Adipocyte (in vitro differentiated cells): ENCODE data around the gene GJB4.

Source experiments
- DNase-seq: peaks from one replicate; pipeline ENCODE4 v3.0.0-alpha.2; 2015; ENCODE audit warnings: low read depth
- H3K27me3 ChIP-seq: replicated peaks from 2 replicates; pipeline ENCODE4 v1.7.0; 2013; ENCODE audit warnings: mild to moderate bottlenecking, low read length, moderate library complexity; ENCODE audit not compliant: control insufficient read depth, insufficient read depth
- H3K36me3 ChIP-seq: 2 replicates; pipeline ENCODE4 v1.7.0; 2013; ENCODE audit warnings: low read length, mild to moderate bottlenecking, moderate library complexity; ENCODE audit not compliant: control insufficient read depth, insufficient read depth, severe bottlenecking
- H3K4me1 ChIP-seq: 2 replicates; pipeline ENCODE4 v1.7.0; 2013; ENCODE audit warnings: mild to moderate bottlenecking, low read length, moderate library complexity; ENCODE audit not compliant: control insufficient read depth, insufficient read depth
- H3K4me3 ChIP-seq: 2 replicates; pipeline ENCODE4 v1.7.0; 2013; ENCODE audit warnings: mild to moderate bottlenecking, low read length, moderate library complexity
- H3K9ac ChIP-seq: 2 replicates; pipeline ENCODE4 v1.7.0; 2013; ENCODE audit warnings: mild to moderate bottlenecking, low read length, moderate library complexity
- H3K9me3 ChIP-seq: 2 replicates; pipeline ENCODE4 v1.7.0; 2013; ENCODE audit warnings: mild to moderate bottlenecking, low read length, moderate library complexity; ENCODE audit not compliant: control insufficient read depth

GJB4 gene

DNA sequence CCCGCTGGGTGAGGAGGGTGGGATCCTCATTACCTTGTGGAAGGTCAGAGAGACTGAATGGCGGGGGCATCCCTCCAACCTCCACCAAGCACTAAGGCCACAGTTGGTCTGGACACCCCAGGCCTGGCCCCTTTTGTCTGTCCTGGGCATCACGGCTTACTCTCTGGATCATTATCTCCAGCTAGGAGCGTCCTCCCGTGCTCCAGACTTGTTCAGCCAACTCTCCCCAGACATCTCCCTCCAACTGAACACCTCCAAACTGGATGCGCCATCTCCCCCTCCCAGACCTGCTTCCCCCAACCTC is 11.9 kb upstream of the GJB4 start:
- Histone ChIP-seq H3K36me3 (no peaks in the 10 kb centered on the region), H3K27me3 (peaks cover 37% of the 10 kb centered on the region), H3K9me3 (no peaks in the 10 kb centered on the region), H3K4me3 (no peak overlapping the region), H3K9ac (no peak overlapping the region), H3K4me1 (no peaks in the 10 kb centered on the region)
- DNase-seq, result no peak

DNA sequence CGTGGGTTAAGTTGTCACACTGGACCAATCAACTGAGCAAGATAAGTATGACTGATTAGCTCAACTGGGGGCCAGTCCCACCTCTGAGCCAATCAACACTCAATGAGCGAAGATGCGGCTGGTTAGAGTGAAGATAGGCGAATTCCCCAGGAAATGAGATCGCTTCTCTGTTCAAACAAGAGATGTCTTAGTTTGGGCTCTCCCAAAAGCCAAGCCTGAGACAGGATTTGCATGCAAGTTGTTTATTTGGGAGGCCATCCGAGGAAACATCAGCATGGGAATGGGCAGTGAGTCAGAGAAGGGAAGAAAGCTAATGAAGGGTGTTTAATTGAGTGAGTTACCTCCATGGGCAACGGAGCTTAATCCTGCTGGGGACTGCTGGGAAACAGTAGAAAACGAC is 9.5 kb upstream of the GJB4 start:
- peaks cover 32% of the 10 kb centered on the region for H3K27me3 ChIP-seq
- no peak overlapping the region for H3K9ac ChIP-seq
- H3K4me3 ChIP-seq, result no peak overlapping the region
- peaks cover 3% of the 10 kb centered on the region for H3K9me3 ChIP-seq
- H3K4me1 ChIP-seq, result no peaks in the 10 kb centered on the region
- DNase-seq, result no peak
- H3K36me3 ChIP-seq, result no peaks in the 10 kb centered on the region

- H3K36me3 ChIP-seq, result no peaks in the 10 kb centered on the region
- peaks cover 29% of the 10 kb centered on the region for H3K27me3 ChIP-seq
- DNase-seq, result no peak
- H3K4me3 ChIP-seq, result no peak overlapping the region
- H3K9ac ChIP-seq, result no peak overlapping the region
- H3K4me1 ChIP-seq, result no peaks in the 10 kb centered on the region
- H3K9me3 ChIP-seq, result peaks cover 3% of the 10 kb centered on the region
These were observed 8.9 kb upstream of the GJB4 start for GRCh38 chr1:34750610-34751009.

- H3K9ac ChIP-seq, result no peak overlapping the region
- peaks cover 23% of the 10 kb centered on the region for H3K27me3 ChIP-seq
- no peak overlapping the region for H3K4me3 ChIP-seq
- peaks cover 3% of the 10 kb centered on the region for H3K9me3 ChIP-seq
- DNase-seq, result no peak
- H3K36me3 ChIP-seq, result no peaks in the 10 kb centered on the region
- H3K4me1 ChIP-seq, result no peaks in the 10 kb centered on the region
These were observed 6.4 kb upstream of the GJB4 start for GRCh38 chr1:34753163-34753562.

GRCh38 chr1:34754964-34755637 is 4.4 kb upstream of the GJB4 start, which contains the start of gene GJB5:
Gene GJB5 (plus strand): TSS chr1:34755047. CDS start chr1:34757331, 2,284 bp downstream.
- no peak for DNase-seq
- Histone ChIP-seq H3K4me1 (no peaks in the 10 kb centered on the region), H3K9ac (no peak within 1 kb of the TSS), H3K27me3 (peaks cover 18% of the 10 kb centered on the region), H3K4me3 (no peak within 1 kb of the TSS), H3K9me3 (peaks cover 3% of the 10 kb centered on the region), H3K36me3 (no peaks in the 10 kb centered on the region)

DNA sequence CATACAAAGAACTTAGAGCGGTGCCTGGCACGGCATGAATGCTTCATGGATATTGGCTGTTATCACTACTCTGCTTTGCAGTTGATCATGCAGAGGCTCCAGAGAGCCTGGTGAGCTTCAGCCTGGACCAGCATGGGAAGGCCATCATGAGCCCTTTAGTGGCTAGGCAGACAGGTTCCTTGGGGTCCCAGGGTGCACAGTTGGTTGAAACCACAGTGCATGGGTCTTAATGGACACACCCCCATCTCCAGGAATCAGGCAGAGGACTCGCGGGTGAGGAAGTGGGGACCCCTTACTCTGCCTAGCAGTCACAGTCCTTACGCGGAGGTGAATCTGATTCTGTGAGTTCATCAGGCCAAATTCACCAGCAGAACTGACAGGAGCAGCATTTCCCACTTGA is 3.6 kb upstream of the GJB4 start:
- no peak for DNase-seq
- H3K4me1 ChIP-seq, result no peaks in the 10 kb centered on the region
- peaks cover 3% of the 10 kb centered on the region for H3K9me3 ChIP-seq
- no peak overlapping the region for H3K4me3 ChIP-seq
- no peak overlapping the region for H3K9ac ChIP-seq
- no peaks in the 10 kb centered on the region for H3K36me3 ChIP-seq
- H3K27me3 ChIP-seq, result peaks cover 16% of the 10 kb centered on the region

DNA sequence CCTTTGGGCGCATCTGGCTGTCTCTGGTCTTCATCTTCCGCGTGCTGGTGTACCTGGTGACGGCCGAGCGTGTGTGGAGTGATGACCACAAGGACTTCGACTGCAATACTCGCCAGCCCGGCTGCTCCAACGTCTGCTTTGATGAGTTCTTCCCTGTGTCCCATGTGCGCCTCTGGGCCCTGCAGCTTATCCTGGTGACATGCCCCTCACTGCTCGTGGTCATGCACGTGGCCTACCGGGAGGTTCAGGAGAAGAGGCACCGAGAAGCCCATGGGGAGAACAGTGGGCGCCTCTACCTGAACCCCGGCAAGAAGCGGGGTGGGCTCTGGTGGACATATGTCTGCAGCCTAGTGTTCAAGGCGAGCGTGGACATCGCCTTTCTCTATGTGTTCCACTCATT is 2.2 kb upstream of the GJB4 start:
- no peak for DNase-seq
- H3K4me3 ChIP-seq, result no peak overlapping the region
- H3K27me3 ChIP-seq, result peaks cover 20% of the 10 kb centered on the region
- no peak overlapping the region for H3K9ac ChIP-seq
- no peaks in the 10 kb centered on the region for H3K4me1 ChIP-seq
- peaks cover 3% of the 10 kb centered on the region for H3K9me3 ChIP-seq
- H3K36me3 ChIP-seq, result no peaks in the 10 kb centered on the region

DNA sequence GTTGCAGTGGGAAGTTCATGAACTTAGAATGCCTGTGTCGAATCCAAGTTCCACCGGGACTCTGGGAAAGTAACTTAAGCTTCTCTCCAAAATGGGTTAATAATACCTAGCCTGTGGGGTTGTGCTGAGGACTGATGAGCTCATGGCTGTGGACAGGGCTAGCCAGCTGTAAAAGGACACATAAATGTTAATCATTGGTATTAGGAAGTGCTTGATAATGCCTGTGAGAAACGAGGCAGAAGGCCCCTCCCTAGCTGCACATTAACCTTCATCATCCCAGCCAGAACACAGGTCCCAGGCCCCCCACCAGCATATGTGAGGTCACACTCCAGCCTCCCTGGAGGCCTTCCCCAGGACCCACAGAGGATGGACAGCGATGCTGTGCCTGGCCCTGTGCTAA is 789 bp upstream of the GJB4 start:
- Histone ChIP-seq H3K4me1 (no peaks in the 10 kb centered on the region), H3K9me3 (no peaks in the 10 kb centered on the region)

DNA sequence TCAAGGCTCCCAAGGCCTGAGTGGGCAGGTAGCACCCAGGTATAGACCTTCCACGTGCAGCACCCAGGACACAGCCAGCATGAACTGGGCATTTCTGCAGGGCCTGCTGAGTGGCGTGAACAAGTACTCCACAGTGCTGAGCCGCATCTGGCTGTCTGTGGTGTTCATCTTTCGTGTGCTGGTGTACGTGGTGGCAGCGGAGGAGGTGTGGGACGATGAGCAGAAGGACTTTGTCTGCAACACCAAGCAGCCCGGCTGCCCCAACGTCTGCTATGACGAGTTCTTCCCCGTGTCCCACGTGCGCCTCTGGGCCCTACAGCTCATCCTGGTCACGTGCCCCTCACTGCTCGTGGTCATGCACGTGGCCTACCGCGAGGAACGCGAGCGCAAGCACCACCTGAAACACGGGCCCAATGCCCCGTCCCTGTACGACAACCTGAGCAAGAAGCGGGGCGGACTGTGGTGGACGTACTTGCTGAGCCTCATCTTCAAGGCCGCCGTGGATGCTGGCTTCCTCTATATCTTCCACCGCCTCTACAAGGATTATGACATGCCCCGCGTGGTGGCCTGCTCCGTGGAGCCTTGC is 1.7 kb downstream of the GJB4 start:
- Histone ChIP-seq H3K36me3 (no peaks in the 10 kb centered on the region), H3K27me3 (peaks cover 21% of the 10 kb centered on the region), H3K4me1 (no peaks in the 10 kb centered on the region), H3K9ac (no peak overlapping the region), H3K9me3 (no peaks in the 10 kb centered on the region), H3K4me3 (no peak overlapping the region)
- no peak for DNase-seq

More for the DNA sequence above, 789 bp upstream of the GJB4 start:
- Histone ChIP-seq H3K36me3 (no peaks in the 10 kb centered on the region), H3K27me3 (peaks cover 16% of the 10 kb centered on the region), H3K4me3 (no peak overlapping the region), H3K9ac (no peak overlapping the region)
- DNase-seq, result no peak

- no peaks in the 10 kb centered on the region for H3K4me1 ChIP-seq
- no peaks in the 10 kb centered on the region for H3K36me3 ChIP-seq
- no peak for DNase-seq
- H3K27me3 ChIP-seq, result peaks cover 20% of the 10 kb centered on the region
- H3K9ac ChIP-seq, result no peak overlapping the region
- H3K9me3 ChIP-seq, result no peaks in the 10 kb centered on the region
- H3K4me3 ChIP-seq, result no peak overlapping the region
These were observed 2.3 kb downstream of the GJB4 start for GRCh38 chr1:34761776-34762307.

GRCh38 chr1:34762474-34763141 is 3.1 kb downstream of the GJB4 start:
- H3K9ac ChIP-seq, result no peak overlapping the region
- H3K36me3 ChIP-seq, result no peaks in the 10 kb centered on the region
- DNase-seq, result no peak
- no peak overlapping the region for H3K4me3 ChIP-seq
- no peaks in the 10 kb centered on the region for H3K9me3 ChIP-seq
- peaks cover 12% of the 10 kb centered on the region for H3K27me3 ChIP-seq
- H3K4me1 ChIP-seq, result no peaks in the 10 kb centered on the region
